Activated T-helper 9 cell treated with anti-CD3 and anti-CD28 coated beads, Interleukin-2, amount 50 U/mL, for 16 hours (primary cell): ENCODE results near the gene URI1.
"Not testable (repeated sequence)": the region's sequence is repeated elsewhere in the genome, so short reads cannot be mapped to it uniquely, and the experiment has no call there.

Experiments
- DNase-seq: peaks from one replicate; pipeline ENCODE4 v3.0.0-alpha.2; 2020; ENCODE audit warnings: low read depth

URI1 gene

GRCh38 chr19:29941828-29942403 is at the start of gene URI1:
TSS of gene URI1 (plus strand) at chr19:29942239. CDS start at chr19:29942548, 309 bp downstream.
- peak; percentile 95 for DNase-seq

- DNase-seq: no peak
Measured at GRCh38 chr19:29893606-29894284, 48.3 kb upstream of the URI1 start.

GRCh38 chr19:29896802-29897201 is 45.2 kb upstream of the URI1 start:
- no peak for DNase-seq

GRCh38 chr19:29897466-29897865 is 44.6 kb upstream of the URI1 start:
- no peak for DNase-seq

GRCh38 chr19:29904017-29904416 is 38.0 kb upstream of the URI1 start:
- DNase-seq: no peak

GRCh38 chr19:29908963-29909944 is 32.8 kb upstream of the URI1 start:
- no peak for DNase-seq

- DNase-seq: no peak
Measured at GRCh38 chr19:29914933-29915332, 27.1 kb upstream of the URI1 start.

GRCh38 chr19:29915832-29916231 is 26.2 kb upstream of the URI1 start:
- not testable (repeated sequence) for DNase-seq

GRCh38 chr19:29917911-29918310 is 24.1 kb upstream of the URI1 start:
- DNase-seq: no peak

- DNase-seq: no peak
Measured at GRCh38 chr19:29918891-29919290, 23.1 kb upstream of the URI1 start.

- DNase-seq: no peak
Measured at GRCh38 chr19:29922972-29923371, 19.1 kb upstream of the URI1 start.

- DNase-seq: no peak
Measured at GRCh38 chr19:29923653-29924052, 18.4 kb upstream of the URI1 start.

- no peak for DNase-seq
Measured at GRCh38 chr19:29926031-29926430, 16.0 kb upstream of the URI1 start.

GRCh38 chr19:29926801-29927200 is 15.2 kb upstream of the URI1 start:
- DNase-seq: no peak

- no peak for DNase-seq
Measured at GRCh38 chr19:29927944-29928625, 14.0 kb upstream of the URI1 start.

- DNase-seq: no peak
Measured at GRCh38 chr19:29928831-29929230, 13.2 kb upstream of the URI1 start.

GRCh38 chr19:29934257-29934656 is 7.8 kb upstream of the URI1 start:
- no peak for DNase-seq

- DNase-seq: no peak
Measured at GRCh38 chr19:29934781-29935180, 7.3 kb upstream of the URI1 start.

- no peak for DNase-seq
Measured at GRCh38 chr19:29936409-29936808, 5.6 kb upstream of the URI1 start.

- DNase-seq: no peak
Measured at GRCh38 chr19:29939628-29940027, 2.4 kb upstream of the URI1 start.

- no peak for DNase-seq
Measured at GRCh38 chr19:29940971-29941585, 961 bp upstream of the URI1 start.
